Endothelial cell of umbilical vein (primary cell): ENCODE measurements around the gene ASPSCR1. TPM values are rescaled to one million over a fixed set of nuclear protein-coding genes. Genes with fewer than 3 reads are reported as not detected.

ENCODE experiments used
- BruUV-seq: library from RNA; stranded (reverse); fragments of 400-500 nt; replicated peaks from 2 replicates; lab custom pipeline; 2021; lab: Mats Ljungman, UMichigan
- CTCF ChIA-PET: fragments of 300-600, 350-600 bp; sonication (Branson Sonifier 250); formaldehyde crosslinking; loops from one replicate; lab custom pipeline; 2021; ENCODE audit warnings: antibody characterized with exemption, inconsistent platforms; lab: Charles Lee
- POLR2A ChIA-PET: fragments of 300-600, 350-600 bp; sonication (Branson Sonifier 250); formaldehyde crosslinking; loops from one replicate; lab custom pipeline; 2021; ENCODE audit warnings: antibody characterized with exemption, inconsistent platforms; lab: Charles Lee
- DNase-seq: peaks from one replicate; pipeline ENCODE4 v3.0.0-alpha.2; 2011; ENCODE audit warnings: low read depth, low spot score
- FAIRE-seq: peaks from 2 replicates; lab custom pipeline; 2011; peaks lifted over from hg19 to GRCh38; lab: Jason Lieb, UNC
- H2AFZ ChIP-seq: 2 replicates; pipeline ENCODE4 v1.6.0; 2012; ENCODE audit warnings: low read depth, low read length, control low read depth, inconsistent platforms
- H3K27ac ChIP-seq: 2 replicates; pipeline ENCODE4 v1.5.1; 2011; ENCODE audit warnings: low read depth, mild to moderate bottlenecking, control low read depth, low read length, moderate library complexity; ENCODE audit not compliant: insufficient read depth
- H3K27me3 ChIP-seq, 2 experiments: 2 replicates each; pipeline versions ENCODE4 v1.6.0 to v1.6.1; 2011; ENCODE audit warnings: low read length in 2 of 2, mixed read lengths in 1 of 2; ENCODE audit not compliant: control insufficient read depth in 2 of 2, insufficient read depth in 2 of 2
- H3K36me3 ChIP-seq, 2 experiments: 2 replicates in 1 of 2; 3 replicates in 1 of 2; pipeline ENCODE4 v1.5.1; 2011; ENCODE audit warnings: low read length in 2 of 2, mild to moderate bottlenecking in 1 of 2, moderate library complexity in 1 of 2; ENCODE audit not compliant: control insufficient read depth in 2 of 2, insufficient read depth in 2 of 2; ENCODE audit errors: extremely low read depth in 1 of 2
- H3K4me1 ChIP-seq: 3 replicates; pipeline ENCODE4 v1.5.1; 2011; ENCODE audit warnings: mild to moderate bottlenecking, low read length; ENCODE audit not compliant: control insufficient read depth, insufficient read depth; ENCODE audit errors: extremely low read depth
- H3K4me2 ChIP-seq: 2 replicates; pipeline ENCODE4 v1.6.1; 2011; ENCODE audit warnings: low read length, control low read depth, mixed read lengths; ENCODE audit not compliant: insufficient read depth
- H3K4me3 ChIP-seq, 3 experiments: fragments of 200-600 bp in 1 of 3; sonication (generic), shearing (Covaris generic) in 1 of 3; replicated peaks in 1 of 3; 2 replicates each; pipeline ENCODE4 v1.5.1; 2011 to 2016; ENCODE audit warnings: control low read depth in 3 of 3, low read length in 3 of 3, mild to moderate bottlenecking in 2 of 3, inconsistent platforms in 1 of 3, low read depth in 1 of 3, moderate library complexity in 1 of 3; ENCODE audit not compliant: insufficient read depth in 1 of 3
- H3K79me2 ChIP-seq: 2 replicates; pipeline ENCODE4 v1.6.0; 2012; ENCODE audit warnings: low read length, inconsistent platforms; ENCODE audit not compliant: control insufficient read depth, insufficient read depth
- H3K9ac ChIP-seq: replicated peaks from 2 replicates; pipeline ENCODE3; 2011; ENCODE audit warnings: low read length, control low read depth; ENCODE audit not compliant: insufficient read depth; ENCODE audit errors: extremely low read depth
- H3K9me1 ChIP-seq: replicated peaks from 3 replicates; pipeline ENCODE4 v1.6.0; 2011; ENCODE audit warnings: mild to moderate bottlenecking, low read length; ENCODE audit not compliant: control insufficient read depth, insufficient read depth; ENCODE audit errors: extremely low read depth
- H3K9me3 ChIP-seq: replicated peaks from 2 replicates; pipeline ENCODE4 v1.5.1; 2012; ENCODE audit warnings: low read length, inconsistent platforms; ENCODE audit not compliant: control insufficient read depth, insufficient read depth
- H4K20me1 ChIP-seq: replicated peaks from 2 replicates; pipeline ENCODE3; 2011; ENCODE audit warnings: mild to moderate bottlenecking, low read length; ENCODE audit not compliant: control insufficient read depth, insufficient read depth; ENCODE audit errors: extremely low read depth
- EZH2 ChIP-seq: IDR thresholded peaks from 2 replicates; pipeline ENCODE4 v1.6.1; 2012; ENCODE audit warnings: borderline replicate concordance, low read depth, mild to moderate bottlenecking, moderate library complexity, low read length, inconsistent platforms; ENCODE audit not compliant: severe bottlenecking
- FOS ChIP-seq: IDR thresholded peaks from 2 replicates; pipeline ENCODE4 v1.6.1; 2011; ENCODE audit warnings: mild to moderate bottlenecking, low read length, moderate library complexity, borderline replicate concordance; ENCODE audit not compliant: insufficient read depth
- GATA2 ChIP-seq: IDR thresholded peaks from 2 replicates; pipeline ENCODE4 v1.7.0; 2011; ENCODE audit warnings: low read depth, mild to moderate bottlenecking, moderate library complexity, mixed read lengths, low read length; ENCODE audit not compliant: insufficient read length, insufficient read depth
- JUN ChIP-seq: IDR thresholded peaks from 2 replicates; pipeline ENCODE4 v1.6.1; 2011; ENCODE audit warnings: borderline replicate concordance, low read depth; ENCODE audit not compliant: insufficient read length, insufficient read depth
- MYC ChIP-seq: IDR thresholded peaks from one replicate; pipeline ENCODE4 v1.6.1; 2011; ENCODE audit warnings: mild to moderate bottlenecking, low read depth, low read length
- POLR2A ChIP-seq: IDR thresholded peaks from 2 replicates; pipeline ENCODE4 v1.6.1; 2012; ENCODE audit warnings: low read depth, mild to moderate bottlenecking, control low read depth, low read length
- POLR2AphosphoS5 ChIP-seq: IDR thresholded peaks from 2 replicates; pipeline ENCODE4 v1.6.1; 2012; ENCODE audit warnings: low read depth, mild to moderate bottlenecking, control low read depth, low read length, moderate library complexity; ENCODE audit not compliant: insufficient read depth
- dilution Hi-C: fragments of 300-500 bp; cut with MboI; formaldehyde crosslinking; loops from one replicate; pipeline ENCODE4 v1.15.0; 2019; ENCODE audit warnings: low sequenced_read_pairs; ENCODE audit not compliant: extremely low pct_ligation_motif_present
- intact Hi-C: fragments of 100-400 bp; cut with micrococcal nuclease; formaldehyde crosslinking; loops from one replicate; pipeline ENCODE4 v1.10.0; 2022
- polyA plus RNA-seq, 4 experiments: library from polyadenylated mRNA; depleted of rRNA in 3 of 4; stranded (reverse) in 3 of 4; unstranded in 1 of 4; fragments of >200 nt; gene quantifications; 2 replicates each; pipeline versions ENCODE4 v1.2.1 to v1.2.3, GENCODE V29; 2011 to 2012; ENCODE audit warnings: missing spikeins in 1 of 4
- total RNA-seq: library from RNA; stranded (reverse); gene quantifications from 2 replicates; pipeline ENCODE4 v1.2.3, GENCODE V29; 2021
- TF ChIP-seq, protein P1 (sequence below): IDR thresholded peaks from 2 replicates; pipeline ENCODE4 v1.6.1; 2011; ENCODE audit not compliant: insufficient read depth, insufficient read length
- TF ChIP-seq, protein P2 (sequence below), 2 donors: IDR thresholded peaks; 1 replicate in 1 of 2; 2 replicates in 1 of 2; pipeline ENCODE4 v1.5.1; 2011; ENCODE audit warnings: low read length in 2 of 2, mild to moderate bottlenecking in 2 of 2, moderate library complexity in 2 of 2, control low read depth in 1 of 2, inconsistent platforms in 1 of 2, low read depth in 1 of 2; ENCODE audit not compliant: insufficient read depth in 1 of 2; ENCODE audit errors: extremely low read depth in 1 of 2

Gene ASPSCR1
- total and polyA plus RNA-seq, 2 donors (not counting 3 experiments of a cell fraction or from before 2014, with no cell fraction given): 24.8 to 36.5 TPM

DNA sequence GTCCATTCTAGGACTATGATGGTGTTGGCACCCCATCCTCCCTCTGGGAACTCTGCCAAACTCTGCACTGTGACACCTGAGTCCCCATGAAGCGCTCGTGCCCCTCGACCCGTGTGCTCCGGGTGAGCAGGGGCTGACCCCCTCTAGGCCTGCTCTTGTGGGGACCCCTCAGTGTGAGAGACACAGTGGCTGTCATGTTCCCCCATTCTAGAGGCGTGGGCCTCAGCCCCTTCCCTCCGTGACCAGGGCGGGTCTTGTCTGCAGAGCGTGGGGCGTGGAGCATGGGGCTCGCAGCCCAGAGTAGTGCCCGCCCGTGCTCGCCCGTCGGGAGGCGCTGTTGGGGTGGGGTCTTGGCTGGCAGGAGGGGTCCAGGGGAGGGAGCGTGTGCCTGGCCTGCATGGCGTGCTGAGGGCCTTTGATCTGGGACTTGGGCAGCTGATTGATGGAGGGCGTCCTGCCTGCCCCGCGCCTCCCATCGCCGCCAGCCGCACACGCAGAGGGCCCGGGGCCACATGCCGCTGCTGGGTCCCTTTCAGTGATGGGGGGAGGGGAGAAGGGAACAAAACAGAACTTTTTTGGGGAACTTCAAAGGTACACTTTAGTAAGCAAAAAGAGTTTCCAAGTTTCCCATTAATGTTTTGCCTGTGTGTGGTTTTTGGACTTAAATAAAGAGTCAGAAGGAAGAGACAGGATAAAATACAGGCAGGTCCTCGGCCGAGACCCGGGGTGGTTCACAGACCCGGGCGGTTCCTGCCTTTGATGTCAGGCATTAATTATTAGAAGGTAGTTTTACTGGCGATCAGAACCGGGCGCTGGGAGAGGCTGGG lies 22.8 kb downstream of the ASPSCR1 start:
- Histone ChIP-seq H2AFZ (no peak overlapping the region), H3K4me3 (no peak overlapping the region), H3K4me1 (peaks cover 13% of the 10 kb centered on the region), H3K9me3 (no peaks in the 10 kb centered on the region), H3K9me1 (no peaks in the 10 kb centered on the region), H3K79me2 (no peaks in the 10 kb centered on the region), H3K27ac (no peak overlapping the region), H3K36me3 (no peaks in the 10 kb centered on the region), H3K27me3 (no peaks in the 10 kb centered on the region), H3K9ac (no peak overlapping the region), H4K20me1 (no peaks in the 10 kb centered on the region), H3K4me2 (no peak overlapping the region)
- ChIA-PET CTCF (no interaction called here), POLR2A (no interaction called here)
- no peak for TF ChIP-seq MYC
- no peak for TF ChIP-seq GATA2
- no peak for TF ChIP-seq POLR2A
- TF ChIP-seq POLR2AphosphoS5: no peak
- dilution Hi-C loops (no loop called here), intact Hi-C loops (loop anchor here (5.0 kb wide), 1 partner anchor 73 kb away; the partner anchor contains the start of gene MAFG)
- BruUV-seq: no TSS peak
- FAIRE-seq (no peak), DNase-seq (no peak)

DNA sequence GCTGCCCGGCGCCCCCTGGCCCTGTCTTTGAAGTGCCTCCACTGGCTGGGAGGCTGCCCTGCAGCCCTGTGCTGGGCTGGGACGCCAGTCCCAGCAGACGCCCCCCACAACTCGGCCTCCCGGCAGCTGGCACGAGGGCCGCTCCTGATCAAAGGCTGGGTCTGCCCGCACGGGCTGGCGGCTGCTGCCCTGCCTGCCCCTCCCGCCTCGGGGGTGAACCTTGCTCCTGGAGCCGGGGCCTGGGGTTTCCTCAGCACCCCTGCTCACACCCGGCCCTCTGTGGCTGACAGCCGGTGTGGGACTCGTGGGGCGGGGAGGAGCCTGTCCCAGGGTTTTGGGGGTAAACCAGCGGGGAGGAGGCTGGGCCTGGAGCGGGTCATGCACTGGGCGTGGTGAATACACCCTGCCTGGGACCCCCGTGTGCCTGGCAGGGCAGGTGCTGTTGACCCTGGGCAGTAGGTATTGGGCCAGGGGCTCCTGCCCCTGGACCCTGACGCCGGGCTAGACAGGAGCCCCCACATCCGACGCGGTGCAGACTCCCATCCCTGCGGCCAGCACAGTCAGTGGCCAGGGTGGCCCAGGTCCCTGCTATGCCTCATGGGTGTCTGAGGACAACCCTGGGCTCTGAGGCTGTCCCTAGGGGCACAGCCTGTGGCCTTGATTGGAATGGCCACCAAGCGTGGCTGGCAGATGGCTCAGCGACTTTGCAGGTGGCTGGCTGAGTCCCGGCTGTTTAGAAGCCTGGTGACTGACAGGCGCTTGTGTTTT lies 23.6 kb downstream of the ASPSCR1 start:
- Histone ChIP-seq H2AFZ (no peak overlapping the region), H4K20me1 (no peaks in the 10 kb centered on the region), H3K9me1 (no peaks in the 10 kb centered on the region), H3K4me1 (peaks cover 13% of the 10 kb centered on the region), H3K9me3 (no peaks in the 10 kb centered on the region), H3K4me3 (no peak overlapping the region), H3K4me2 (no peak overlapping the region), H3K79me2 (no peaks in the 10 kb centered on the region), H3K27ac (no peak overlapping the region), H3K36me3 (no peaks in the 10 kb centered on the region), H3K27me3 (no peaks in the 10 kb centered on the region), H3K9ac (no peak overlapping the region)
- FAIRE-seq (no peak), DNase-seq (no peak)
- no TSS peak for BruUV-seq
- intact Hi-C loops (loop anchor here (5.0 kb wide), 1 partner anchor 74 kb away; the partner anchor contains the start of gene MAFG), dilution Hi-C loops (no loop called here)
- ChIA-PET POLR2A (no interaction called here), CTCF (no interaction called here)
- TF ChIP-seq GATA2: no peak
- TF ChIP-seq FOS: no peak
- no peak for TF ChIP-seq POLR2A
- TF ChIP-seq MYC: no peak
- TF ChIP-seq JUN: no peak
- TF ChIP-seq EZH2: no peak
- TF ChIP-seq, protein P1, sequence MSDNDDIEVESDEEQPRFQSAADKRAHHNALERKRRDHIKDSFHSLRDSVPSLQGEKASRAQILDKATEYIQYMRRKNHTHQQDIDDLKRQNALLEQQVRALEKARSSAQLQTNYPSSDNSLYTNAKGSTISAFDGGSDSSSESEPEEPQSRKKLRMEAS: no peak
- TF ChIP-seq, protein P2, sequence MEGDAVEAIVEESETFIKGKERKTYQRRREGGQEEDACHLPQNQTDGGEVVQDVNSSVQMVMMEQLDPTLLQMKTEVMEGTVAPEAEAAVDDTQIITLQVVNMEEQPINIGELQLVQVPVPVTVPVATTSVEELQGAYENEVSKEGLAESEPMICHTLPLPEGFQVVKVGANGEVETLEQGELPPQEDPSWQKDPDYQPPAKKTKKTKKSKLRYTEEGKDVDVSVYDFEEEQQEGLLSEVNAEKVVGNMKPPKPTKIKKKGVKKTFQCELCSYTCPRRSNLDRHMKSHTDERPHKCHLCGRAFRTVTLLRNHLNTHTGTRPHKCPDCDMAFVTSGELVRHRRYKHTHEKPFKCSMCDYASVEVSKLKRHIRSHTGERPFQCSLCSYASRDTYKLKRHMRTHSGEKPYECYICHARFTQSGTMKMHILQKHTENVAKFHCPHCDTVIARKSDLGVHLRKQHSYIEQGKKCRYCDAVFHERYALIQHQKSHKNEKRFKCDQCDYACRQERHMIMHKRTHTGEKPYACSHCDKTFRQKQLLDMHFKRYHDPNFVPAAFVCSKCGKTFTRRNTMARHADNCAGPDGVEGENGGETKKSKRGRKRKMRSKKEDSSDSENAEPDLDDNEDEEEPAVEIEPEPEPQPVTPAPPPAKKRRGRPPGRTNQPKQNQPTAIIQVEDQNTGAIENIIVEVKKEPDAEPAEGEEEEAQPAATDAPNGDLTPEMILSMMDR (IDR thresholded peaks at IDR 0.05; ENCODE audit: extremely low read depth in 1 of 2, insufficient read depth in 1 of 2, low read depth in 1 of 2, low read length in 2 of 2): no peak
- TF ChIP-seq POLR2AphosphoS5: no peak
